GM03348 (cell line): Measurements from ENCODE around the gene LILRB4.
"Not testable (repeated sequence)": the region's sequence is repeated elsewhere in the genome, so short reads cannot be mapped to it uniquely, and the experiment has no call there.

ENCODE experiments used
- DNase-seq: peaks from one replicate; pipeline ENCODE4 v3.0.0; 2012; ENCODE audit warnings: low spot score

Gene LILRB4

DNA sequence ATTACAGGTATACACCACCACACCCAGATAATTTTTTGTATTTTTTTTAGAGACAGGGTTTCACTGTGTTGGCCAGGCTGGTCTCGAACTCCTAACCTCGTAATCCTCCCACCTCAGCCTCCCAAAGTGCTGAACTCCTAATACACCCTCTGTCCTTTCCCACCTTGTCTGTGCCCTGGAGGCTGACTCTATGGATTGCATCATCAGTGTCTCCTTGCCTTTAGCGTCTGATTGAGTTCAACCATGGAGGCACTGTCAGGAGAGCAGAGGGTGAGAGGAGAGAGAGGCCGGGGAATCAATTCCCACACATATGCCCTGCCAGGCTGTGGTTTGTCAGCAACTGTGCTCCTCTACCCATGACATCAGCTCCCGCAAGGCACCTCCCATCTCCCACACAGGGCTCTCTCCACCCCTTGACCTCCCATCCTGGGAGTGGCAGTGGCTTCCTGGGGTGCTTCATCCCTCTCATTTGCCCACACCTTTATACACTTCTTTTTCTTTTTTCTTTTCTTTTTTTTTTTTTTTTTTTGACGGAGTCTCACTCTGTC lies 12.6 kb upstream of the LILRB4 start:
- no peak for DNase-seq

DNA sequence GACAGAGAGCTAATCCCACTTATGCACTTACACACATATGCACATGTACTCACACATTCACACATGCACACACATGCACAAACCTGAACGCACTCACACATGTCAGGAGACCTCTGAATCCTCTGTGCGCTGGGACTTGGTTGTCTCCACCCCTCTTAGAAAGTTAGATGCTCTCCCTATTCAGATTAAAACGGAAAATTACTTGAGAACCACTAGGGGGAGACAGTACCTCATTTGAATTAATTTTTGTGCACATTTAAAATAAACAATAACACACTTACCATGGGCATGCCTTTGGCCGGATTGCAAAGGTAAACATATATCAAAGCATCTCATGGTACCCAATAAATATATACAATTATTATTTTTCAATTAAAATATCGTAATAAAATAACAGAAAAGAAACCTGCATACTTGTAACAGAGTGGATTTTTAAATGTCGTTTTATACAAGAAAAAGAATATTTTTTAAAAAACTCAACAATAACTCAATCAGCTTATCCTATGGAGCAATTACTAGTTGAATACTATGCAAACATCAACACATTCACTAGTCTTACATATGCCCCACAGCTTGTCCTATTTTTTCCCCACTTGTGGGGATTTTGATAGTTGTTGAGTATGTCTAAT lies 9.5 kb upstream of the LILRB4 start:
- peak; percentile 65 for DNase-seq

DNA sequence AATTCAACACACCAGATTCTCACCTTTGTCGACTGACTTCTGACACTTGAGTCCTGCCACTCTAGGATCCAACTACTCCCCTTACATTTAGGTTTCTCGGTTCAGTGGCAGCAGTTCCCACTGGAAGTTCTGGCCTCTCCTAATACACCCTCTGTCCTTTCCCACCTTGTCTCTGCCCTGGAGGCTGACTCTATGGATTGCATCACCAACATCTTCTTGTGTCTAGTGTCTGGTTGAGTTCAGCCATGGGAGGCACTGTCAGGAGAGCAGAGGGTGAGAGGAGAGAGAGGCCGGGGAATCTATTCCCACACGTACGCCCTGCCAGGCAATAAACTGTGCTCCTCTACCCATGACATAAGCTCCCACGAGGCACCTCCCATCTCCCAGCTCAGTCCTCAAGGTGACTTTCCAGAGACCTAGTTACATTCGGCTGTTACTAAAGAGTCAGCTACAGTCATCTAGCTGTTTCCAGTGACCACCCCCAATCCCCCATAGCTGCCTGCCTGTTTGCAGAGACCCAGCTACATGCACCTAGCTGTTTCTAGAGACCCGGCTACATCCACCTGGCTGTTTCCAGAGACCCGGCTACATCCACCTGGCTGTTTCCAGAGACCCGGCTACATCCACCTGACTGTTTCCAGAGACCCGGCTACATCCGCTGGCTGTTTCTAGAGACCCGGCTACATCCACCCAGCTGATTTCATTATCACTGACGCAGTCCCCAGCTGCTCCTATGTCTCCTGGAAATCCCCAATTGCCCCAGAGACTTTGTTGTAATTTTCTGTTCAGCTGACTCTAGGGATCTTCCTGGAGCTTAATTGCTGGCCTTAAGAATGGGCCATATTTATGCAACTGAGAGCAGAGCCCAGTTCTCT lies 8.1 kb upstream of the LILRB4 start:
- DNase-seq = no peak

DNA sequence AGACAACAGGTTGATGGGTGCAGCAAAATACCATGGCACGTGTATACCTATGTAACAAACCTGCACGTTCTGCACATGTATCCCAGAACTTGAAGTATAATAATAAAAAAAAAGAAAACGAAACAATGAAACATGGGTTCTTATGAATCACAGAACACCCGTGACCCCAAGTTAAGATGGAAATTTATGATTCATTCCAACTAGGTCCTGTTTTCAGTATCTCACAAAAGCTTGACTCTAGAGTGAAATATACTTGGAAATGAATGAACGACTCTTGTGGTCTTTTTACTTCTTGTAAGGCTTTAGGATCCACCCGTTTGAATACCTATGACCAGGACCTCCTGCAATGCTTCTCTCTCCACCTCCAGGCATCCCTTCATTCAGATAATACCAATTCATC lies 3.5 kb upstream of the LILRB4 start:
- DNase-seq = no peak

DNA sequence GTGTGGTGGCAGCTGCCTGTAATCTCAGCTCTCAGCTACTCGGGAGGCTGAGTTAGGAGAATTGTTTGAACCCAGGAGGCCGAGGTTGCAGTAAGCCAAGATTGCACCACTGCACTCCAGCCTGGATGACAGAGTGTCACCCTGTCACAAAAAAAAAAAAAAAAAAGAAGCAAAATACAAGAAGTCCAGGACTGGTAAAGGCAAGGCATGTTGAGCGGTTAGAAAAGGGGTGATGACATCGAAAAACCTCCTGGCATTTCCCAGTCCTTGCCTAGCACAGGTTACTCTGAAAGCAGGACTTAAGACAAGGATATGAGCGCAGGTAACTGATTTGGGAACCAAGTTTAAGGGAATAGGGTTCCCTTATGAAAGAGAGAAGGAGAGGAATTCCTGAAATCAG lies 2.5 kb upstream of the LILRB4 start:
- no peak for DNase-seq

DNA sequence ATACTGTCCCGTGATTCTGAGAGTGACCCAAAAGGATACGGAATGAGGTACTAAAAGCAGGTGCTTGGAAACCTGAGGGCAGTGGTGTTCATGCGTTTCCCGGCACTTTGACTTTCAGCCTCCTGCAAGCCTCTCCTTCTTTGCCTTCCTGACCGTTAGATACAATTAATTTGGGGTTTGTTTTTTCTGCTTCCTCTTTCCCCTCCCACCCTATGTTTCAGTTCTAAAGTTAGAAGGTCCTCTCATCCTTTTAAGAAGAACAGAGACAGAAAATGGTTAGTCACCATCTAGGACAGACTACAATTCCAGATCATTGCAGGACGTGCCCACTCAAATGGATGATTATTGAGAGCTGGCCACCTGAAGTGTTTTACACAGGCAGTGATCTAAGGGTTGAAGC lies 1.8 kb upstream of the LILRB4 start:
- no peak for DNase-seq

DNA sequence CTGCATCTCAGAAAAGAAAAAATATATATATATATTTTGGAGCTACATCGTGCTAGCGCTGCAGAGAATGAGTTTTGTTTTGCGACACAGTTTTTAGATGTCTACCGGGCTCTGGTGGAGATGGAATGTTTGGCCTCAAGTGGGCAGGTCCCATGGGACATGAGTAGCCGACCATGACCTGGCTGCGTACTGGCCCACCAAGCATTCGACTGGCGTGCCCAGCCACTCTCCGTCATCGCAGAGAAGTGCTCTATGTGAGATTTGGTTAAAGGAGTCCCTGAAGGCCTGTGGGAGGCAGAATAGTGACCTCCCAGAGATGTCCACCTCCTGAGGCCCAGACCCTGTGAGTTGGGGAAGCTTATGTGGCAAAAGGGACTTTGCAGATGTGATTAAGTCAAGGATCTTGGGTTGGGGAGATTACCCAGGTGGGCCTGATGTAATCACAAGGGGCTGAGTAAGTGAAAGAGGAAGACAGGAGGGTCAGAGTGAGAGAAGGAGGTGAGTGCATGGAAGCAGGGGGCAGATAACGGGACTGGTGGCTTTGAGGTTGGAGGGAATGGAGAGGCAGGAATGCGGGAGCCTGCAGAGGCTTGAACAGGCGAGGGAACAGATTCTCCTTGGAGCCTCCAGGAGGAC lies 821 bp upstream of the LILRB4 start:
- no peak for DNase-seq

DNA sequence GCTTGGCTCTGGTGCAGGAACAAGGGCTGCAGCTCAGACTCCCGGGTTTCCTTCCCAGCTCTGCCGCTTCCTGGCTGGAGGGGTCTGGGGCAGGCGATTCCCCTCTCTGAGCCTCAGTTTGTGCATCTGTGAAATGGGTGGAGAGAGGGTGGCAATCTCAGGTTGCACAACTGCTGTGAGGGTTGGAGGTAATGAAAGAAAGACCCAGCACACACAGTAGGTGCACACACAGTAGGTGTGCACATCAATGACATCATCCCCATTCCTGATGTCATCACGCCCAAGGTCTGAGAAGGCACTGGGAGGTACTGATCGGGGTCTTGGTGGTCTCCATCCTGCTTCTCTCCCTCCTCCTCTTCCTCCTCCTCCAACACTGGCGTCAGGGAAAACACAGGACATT lies 2.7 kb downstream of the LILRB4 start:
- no peak for DNase-seq

DNA sequence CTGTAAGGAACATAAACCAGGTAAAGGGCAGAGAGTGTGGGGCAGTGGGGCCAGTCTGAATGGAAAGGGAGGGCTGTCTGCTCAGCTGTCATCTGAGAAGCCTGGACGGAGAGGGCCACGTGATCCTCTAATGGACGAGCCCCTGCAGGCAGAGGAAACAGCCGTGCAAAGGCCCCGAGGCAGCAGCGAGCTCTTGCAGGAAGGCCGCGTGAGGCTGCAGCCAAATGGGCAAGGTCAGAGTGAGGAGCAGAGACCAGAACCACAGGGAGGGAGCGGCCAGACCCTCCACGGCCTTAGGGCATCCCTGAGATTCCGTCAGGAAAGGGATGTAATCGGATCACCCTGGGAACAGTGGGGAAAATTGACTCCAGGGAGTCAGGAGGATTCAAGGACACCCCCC lies 4.4 kb downstream of the LILRB4 start:
- DNase-seq = no peak

DNA sequence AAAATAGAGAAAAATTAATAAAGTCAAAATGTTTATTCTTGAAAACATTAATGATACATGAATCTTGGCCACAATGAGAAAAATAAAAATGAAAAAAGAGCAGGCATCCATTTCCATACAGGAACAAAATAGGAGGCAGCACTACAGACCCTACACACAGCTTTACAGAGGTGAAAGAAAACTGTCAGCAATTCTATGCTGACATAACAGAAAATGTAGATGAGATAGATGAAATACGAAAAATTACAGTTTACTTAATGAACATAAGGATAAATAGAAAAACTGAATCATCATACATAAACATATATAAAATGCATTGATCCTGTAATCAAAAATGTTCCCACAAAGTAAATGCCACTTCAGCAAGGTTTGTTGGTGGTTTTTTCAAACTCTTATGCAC lies 5.6 kb downstream of the LILRB4 start:
- no peak for DNase-seq

DNA sequence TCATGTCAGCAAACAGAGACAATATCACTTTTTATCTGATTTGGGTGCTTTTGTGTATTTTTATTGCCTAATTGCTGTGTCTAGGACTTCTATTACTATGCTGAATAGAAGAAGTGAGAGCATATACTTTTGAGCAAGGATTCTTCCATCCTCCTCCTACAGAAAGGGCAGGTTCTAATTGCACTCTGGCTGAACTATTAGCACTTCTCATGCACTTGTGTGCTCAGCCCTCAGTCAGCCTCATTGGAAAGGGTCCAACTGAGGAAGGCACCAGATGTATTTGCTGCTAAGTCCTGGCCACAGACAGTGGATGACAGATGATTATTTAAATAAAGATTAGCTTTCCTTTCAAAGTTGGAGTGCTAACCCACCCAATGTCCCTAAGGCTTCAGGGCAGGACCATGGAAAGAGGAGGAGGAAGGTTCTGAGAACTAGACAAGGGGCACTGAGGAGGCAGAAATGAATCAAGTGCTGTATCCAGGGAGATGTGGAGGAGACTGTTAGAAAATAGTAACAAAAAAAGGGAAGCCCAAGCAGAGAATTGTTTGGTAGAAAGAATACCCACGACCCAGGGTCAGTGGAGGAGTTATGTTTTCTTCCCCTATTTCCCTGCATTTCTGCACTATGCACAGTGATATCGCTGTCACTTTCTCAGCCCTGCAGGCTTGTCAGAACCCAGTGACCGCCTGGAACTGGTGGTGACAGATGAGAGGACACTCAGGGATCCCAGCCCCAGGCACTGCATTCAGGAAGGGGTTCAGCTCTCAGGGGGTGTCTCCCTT lies 8.0 kb downstream of the LILRB4 start:
- DNase-seq = no peak

DNA sequence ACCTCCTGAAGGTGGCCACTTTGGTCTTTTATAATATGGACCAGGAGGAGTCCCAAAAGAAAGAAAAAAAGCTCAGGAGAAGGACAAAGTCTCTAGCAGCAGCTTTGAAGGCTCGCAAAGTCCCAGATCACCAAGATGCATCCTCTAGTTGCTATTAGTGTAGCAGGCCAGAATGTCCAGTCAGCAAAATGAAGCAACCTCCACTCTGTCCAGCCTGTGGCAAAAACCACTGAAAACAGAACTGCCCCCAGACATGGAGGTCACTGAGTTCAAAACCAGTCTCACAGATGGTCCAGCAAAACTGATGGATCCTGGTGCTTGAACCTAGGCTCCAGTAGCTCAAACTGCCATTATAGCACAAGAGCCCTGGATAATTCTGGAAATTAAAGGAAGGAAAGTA lies 10.4 kb downstream of the LILRB4 start:
- no peak for DNase-seq

DNA sequence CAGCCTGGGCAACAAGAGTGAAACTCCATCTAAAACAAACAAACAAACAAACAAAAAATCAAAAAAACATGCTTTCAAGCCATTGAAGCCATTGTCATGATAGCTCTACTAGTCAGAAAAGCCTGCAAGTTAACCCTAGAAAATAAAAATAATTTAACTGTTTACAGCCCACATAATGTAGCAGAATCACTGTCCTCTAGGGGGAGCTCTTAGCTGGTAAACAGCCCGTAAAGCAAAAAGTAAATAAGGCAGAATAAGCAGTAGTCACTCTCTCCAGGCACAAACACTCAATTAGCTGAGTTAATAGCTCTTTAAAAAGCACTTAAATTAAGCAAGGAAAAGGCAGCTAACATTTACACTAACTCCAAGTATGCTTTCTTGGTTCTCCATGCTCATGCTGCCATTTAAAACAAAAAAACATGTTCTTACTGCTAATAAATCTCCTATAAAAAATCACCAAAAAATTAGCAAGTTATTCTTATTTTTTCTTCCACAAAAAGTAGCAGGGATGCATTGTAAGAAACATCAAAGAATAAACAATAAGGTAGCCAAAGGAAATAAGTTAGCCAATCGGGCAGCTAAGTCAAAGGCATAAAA lies 11.3 kb downstream of the LILRB4 start:
- DNase-seq = peak; percentile 31

DNA sequence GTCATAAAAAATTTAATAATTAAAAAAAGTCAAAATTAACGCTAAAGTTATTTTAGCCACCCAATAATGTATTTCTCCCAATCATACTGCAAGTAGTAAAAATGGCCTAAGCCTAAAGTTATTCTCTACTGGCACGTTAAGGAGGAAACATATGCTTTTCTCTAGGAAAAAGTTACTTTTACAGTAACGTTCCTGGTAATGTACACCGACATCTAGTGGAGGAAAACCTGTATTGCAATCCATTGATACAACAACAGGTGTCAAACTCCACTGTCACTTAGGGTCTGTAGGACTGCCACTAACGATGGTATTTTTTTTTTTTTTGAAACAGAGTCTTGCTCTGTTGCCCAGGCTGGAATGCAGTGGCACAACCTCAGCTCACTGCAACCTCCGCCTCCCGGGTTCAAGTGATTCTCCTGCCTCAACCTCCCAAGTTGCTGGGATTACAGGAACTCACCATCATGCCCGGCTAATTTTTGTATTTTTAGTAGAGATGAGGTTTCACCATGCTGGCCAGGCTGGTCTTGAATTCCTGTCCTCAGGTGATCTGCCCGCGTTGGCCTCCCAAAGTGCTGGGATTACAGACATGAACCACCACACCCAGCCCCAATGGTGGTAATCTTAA lies 13.5 kb downstream of the LILRB4 start:
- DNase-seq = peak; percentile 67

DNA sequence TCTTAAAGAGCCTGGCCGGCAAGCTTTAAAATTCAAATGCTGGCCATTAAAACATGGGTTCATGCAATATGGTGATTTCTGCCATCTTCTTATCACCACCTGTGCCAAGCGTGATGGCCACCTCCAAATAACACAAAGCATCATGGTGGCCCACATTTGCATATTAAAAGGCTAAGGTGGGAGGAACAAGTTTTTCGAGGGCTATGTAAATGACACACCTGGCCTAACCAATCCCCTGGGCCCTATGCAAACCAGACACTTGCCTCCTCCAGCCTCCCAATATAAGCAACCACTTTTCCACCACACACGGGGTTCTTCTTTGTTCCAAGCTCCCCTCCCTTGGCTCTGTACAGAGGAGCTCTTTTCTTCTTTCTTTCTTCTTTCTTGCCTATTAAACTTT lies 14.4 kb downstream of the LILRB4 start:
- DNase-seq = no peak

DNA sequence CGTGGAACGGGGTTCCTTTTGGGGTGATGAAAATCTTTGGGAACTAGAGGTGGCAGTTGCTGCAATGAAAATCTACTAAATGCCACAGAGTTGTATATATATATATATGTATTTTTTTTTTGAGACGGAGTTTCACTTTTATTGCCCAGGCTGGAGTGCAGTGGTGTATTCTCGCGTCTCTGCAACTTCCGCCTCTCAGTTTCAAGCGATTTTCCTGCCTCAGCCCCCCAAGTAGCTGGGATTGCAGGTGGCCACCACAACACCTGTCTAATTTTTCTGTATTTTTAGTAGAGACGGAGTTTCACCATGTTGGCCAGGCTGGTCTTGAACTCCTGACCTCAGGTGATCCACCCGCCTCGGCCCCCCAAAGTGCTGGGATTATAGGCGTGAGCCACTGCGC lies 18.8 kb downstream of the LILRB4 start:
- DNase-seq = not testable (repeated sequence)

DNA sequence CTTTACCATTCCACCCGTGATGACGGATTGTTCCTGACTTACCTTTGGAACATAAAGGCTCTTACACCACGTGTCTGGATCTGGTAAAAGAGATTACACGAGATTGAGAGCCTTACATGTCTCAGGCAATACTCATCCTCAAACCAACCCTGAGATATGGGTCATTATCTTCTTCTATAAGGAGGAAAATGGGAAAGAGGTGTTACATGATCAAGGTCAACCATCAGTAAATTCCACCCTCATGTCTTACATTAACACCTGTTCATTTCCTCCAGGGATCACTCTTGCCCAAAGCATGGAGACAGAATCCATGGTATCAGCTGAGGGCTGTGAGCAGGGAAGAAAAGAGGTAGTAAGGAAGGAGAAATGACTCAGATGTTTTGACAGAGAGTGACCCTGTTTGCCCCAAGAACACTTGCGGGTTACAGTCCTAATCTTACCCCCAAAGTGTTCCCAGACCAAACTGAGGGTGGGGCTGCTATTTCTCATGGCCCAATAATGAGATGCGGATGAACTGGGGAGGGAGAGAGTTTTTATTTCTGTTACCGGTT lies 19.6 kb downstream of the LILRB4 start:
- no peak for DNase-seq

DNA sequence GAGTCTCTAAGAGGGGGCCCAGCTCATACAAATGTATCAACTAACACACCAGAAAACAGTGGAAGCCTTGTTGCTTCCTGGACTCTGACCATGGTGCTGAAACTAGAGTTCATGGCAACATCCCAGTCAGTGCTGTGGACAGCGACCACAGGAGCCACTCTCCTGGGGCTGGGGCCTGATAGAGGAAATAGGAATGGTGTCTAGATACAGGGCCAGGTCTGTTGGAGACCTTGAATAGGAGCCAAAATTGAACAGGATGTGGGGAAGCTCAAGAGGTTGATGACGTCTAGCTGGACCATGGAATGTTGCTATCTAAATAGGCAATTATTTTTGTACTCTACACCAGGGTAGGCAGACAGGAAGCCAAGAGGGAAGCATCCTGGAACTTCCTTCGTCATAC lies 21.7 kb downstream of the LILRB4 start:
- DNase-seq = no peak

DNA sequence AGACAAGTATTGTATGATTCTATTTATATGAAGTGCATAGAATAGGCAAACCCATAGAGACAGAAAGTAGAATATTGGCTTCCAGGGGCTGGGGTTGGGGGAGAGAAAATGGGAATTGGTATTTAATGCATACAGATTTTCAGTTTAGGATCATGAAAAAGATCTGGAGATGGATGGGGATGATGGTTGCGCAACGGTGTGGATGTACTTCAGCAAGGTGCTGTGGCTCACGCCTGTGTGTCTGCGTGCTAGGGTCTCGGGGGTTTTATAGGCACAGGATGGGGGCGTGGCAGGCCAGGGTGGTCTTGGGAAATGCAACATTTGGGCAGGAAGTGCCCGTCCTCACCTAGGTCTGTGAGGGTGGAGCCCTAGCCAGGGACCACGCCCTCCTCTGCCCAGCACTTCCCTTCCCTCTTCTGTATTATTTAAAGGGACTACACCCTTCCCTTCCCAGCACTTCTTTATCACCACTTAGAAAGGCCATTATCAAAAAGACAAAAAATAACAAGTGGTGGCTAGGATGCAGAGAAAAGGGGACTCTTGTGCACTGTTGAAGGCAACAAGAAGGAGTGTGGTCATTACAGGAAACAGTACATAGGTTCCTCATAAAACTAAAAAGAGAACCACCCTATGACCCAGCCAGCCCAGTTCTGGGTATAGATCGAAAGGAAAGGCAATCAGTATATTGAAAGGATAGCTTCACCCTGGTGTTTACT lies 29.0 kb downstream of the LILRB4 start:
- DNase-seq = no peak

DNA sequence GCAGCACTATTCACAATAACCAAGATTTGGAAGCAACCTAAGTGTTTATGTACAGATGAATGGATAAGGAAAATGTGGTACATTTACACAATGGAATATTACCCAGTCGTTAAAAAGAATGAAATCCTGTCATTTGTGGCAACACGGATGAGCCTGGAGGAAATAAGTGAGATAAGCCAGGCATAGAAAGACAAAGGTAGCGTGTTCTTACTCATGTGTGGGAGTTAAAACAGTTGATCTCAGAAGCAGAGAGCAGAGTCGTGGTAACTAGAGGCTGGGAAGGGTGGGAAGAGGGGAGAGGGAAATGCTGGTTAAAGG lies 29.5 kb downstream of the LILRB4 start:
- DNase-seq = no peak

DNA sequence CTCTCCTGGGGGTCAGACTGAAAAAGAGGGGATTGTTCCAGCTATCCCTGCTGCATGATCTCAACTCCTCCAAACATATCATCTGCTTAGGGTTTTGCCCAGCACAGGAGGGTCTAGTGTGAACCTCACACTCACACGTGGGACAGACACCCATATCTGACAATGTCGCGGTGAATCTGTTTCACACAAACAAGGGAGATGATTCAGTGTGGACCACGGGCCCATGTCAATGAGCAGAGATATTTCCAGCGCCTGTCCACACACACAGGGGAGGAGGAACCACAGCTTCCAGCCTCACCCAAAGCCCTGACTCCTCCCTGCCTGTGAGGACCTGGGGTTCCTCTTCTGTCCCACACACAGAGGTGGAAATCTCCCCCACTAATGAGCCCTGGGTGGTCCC lies 31.9 kb downstream of the LILRB4 start:
- no peak for DNase-seq
